ENCODE measurements around the gene ASCC3. TPM values are rescaled to one million over a fixed set of nuclear protein-coding genes. Genes with fewer than 3 reads are reported as not detected.

The ASCC3 gene, protein sequence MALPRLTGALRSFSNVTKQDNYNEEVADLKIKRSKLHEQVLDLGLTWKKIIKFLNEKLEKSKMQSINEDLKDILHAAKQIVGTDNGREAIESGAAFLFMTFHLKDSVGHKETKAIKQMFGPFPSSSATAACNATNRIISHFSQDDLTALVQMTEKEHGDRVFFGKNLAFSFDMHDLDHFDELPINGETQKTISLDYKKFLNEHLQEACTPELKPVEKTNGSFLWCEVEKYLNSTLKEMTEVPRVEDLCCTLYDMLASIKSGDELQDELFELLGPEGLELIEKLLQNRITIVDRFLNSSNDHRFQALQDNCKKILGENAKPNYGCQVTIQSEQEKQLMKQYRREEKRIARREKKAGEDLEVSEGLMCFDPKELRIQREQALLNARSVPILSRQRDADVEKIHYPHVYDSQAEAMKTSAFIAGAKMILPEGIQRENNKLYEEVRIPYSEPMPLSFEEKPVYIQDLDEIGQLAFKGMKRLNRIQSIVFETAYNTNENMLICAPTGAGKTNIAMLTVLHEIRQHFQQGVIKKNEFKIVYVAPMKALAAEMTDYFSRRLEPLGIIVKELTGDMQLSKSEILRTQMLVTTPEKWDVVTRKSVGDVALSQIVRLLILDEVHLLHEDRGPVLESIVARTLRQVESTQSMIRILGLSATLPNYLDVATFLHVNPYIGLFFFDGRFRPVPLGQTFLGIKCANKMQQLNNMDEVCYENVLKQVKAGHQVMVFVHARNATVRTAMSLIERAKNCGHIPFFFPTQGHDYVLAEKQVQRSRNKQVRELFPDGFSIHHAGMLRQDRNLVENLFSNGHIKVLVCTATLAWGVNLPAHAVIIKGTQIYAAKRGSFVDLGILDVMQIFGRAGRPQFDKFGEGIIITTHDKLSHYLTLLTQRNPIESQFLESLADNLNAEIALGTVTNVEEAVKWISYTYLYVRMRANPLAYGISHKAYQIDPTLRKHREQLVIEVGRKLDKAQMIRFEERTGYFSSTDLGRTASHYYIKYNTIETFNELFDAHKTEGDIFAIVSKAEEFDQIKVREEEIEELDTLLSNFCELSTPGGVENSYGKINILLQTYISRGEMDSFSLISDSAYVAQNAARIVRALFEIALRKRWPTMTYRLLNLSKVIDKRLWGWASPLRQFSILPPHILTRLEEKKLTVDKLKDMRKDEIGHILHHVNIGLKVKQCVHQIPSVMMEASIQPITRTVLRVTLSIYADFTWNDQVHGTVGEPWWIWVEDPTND (N-terminal part only)
- 66.8 and 75.7 TPM in 2 replicates for total RNA-seq (ENCODE audit: low replicate concordance)

DNA sequence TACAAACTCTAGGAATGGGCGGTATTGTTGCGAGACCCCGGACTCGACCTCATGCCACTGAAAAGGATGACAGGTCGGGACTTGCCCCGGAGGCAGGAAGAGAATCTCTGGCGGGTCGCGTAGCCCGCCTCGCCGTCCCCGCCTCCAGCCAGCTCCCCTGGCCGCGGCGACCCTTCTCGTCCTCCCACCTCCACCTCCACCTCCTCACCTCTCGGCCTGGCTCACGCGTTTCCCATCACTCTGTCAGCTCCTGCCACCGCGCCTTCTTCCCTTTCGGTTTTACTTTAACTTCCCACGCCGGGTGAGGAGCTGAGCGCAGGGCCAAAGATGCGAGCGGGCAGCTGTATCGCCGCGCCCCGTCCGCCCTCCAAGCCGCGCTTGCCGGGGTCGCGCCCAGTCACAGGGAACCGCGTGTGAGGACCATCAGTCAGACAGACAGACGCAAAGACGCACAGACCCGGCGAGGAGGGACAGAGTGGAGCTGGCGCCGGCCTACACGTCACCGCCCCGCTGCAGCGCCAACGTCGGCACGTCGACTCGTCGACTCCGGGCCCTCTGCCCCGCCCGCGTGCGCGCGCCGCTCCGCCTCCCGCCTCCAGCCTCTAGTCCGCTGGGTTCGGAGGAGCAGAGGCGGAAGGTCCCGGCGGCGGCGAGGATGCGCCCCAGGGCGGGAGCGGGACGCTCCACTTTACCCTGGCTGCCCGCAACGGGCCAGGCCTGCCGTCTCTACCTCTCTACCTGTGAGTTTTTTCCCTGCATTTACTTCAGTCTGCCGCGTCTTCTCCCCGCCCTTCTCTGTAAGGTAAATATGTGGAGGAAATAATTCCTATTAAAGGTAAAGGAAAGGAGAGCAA, at the start of gene ASCC3:
ASCC3 (minus strand) TSS at position 477 of the 854 bp plus-strand sequence. CDS start 13,332 bp downstream, outside the sequence.

DNA sequence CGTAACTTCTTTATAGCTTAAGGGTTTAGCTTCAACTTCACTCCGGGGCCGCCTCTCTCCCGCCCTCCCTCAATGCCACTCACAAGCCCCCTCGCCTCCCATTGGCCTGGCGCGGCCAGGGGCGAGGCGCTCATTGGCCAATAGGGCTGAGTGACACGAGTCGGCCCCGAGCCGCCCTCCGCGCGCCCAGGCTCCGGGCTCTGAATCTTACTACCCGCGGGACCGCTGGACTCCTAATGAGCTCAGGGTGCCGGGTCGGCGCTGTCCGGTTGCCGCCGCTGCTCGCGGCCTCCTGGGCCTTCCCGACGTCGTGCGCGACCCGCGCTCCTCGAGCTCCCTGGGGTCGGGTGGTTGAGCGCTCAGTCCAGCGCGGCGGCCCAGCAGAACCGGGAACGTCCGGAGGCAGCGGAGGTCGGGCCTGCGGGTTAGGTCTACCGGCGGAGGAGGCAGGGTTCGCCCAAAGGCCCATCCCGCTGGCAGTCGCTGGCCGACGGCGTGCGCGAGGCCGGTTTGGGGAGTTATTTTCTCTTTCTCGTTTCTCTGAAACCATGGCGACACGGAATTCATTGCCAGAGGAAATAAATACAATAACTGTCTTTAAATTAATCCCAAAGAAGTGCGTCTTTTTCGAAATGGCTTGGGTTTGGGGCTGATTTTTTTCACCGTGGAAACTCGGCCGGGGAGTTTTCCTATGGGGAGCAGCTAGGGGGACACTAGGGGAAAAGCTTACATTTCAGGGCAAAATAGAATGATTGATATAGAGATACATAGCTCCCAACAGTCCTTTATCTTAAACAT, 416.0 kb downstream of the ASCC3 start, which contains the start of gene SIM1:
SIM1 (minus strand) TSS at position 19 of the 798 bp plus-strand sequence. CDS start 1,453 bp downstream, outside the sequence.

